OCI-LY7 (cell line): ENCODE data around the gene TBC1D8. TPM values are rescaled to one million over a fixed set of nuclear protein-coding genes. Genes with fewer than 3 reads are reported as not detected.

Source experiments
- BruUV-seq: library from RNA; stranded (reverse); fragments of 400-500 nt; replicated peaks from 2 replicates; lab custom pipeline; 2021; lab: Mats Ljungman, UMichigan
- CTCF ChIA-PET: fragments of 300-600 bp; sonication (Branson Sonifier 250); formaldehyde crosslinking; loops from one replicate; lab custom pipeline; 2022; ENCODE audit warnings: antibody characterized with exemption; ENCODE audit not compliant: unreplicated experiment; lab: Charles Lee
- POLR2A ChIA-PET: fragments of 300-600 bp; sonication (Branson Sonifier 250); formaldehyde crosslinking; loops from one replicate; lab custom pipeline; 2022; ENCODE audit warnings: antibody characterized with exemption; lab: Charles Lee
- DNase-seq: peaks from one replicate; pipeline ENCODE4 v3.0.0-alpha.2; 2015; ENCODE audit warnings: low spot score
- H2AFZ ChIP-seq: fragments of 200-600 bp; sonication (generic), shearing (Covaris generic); 2 replicates; pipeline ENCODE4 v1.6.1; 2014; ENCODE audit warnings: mild to moderate bottlenecking, antibody characterized with exemption, low read length, moderate library complexity
- H3K27ac ChIP-seq: fragments of 200-600 bp; sonication (generic); 2 replicates; pipeline ENCODE4 v1.5.1; 2014; ENCODE audit warnings: mixed run types, low read depth, mild to moderate bottlenecking, moderate library complexity, low read length, inconsistent platforms; ENCODE audit not compliant: poor library complexity, severe bottlenecking
- H3K36me3 ChIP-seq: fragments of 200-600 bp; sonication (generic); 2 replicates; pipeline ENCODE4 v1.6.1; 2014; ENCODE audit warnings: mild to moderate bottlenecking, antibody characterized with exemption, low read length, moderate library complexity, mixed read lengths; ENCODE audit not compliant: insufficient read depth
- H3K4me1 ChIP-seq: fragments of 200-600 bp; sonication (generic); 2 replicates; pipeline ENCODE4 v1.5.1; 2014; ENCODE audit warnings: mild to moderate bottlenecking, low read length; ENCODE audit not compliant: insufficient read depth, poor library complexity, severe bottlenecking
- H3K4me2 ChIP-seq: fragments of 200-600 bp; sonication (generic); 2 replicates; pipeline ENCODE4 v1.6.1; 2014; ENCODE audit warnings: mild to moderate bottlenecking, low read length
- H3K4me3 ChIP-seq: fragments of 200-600 bp; sonication (generic); 2 replicates; pipeline ENCODE4 v1.5.1; 2014; ENCODE audit warnings: mild to moderate bottlenecking, low read depth, low read length; ENCODE audit not compliant: poor library complexity, severe bottlenecking
- H3K79me2 ChIP-seq: fragments of 200-600 bp; sonication (generic); 2 replicates; pipeline ENCODE4 v1.6.1; 2016; ENCODE audit warnings: low read depth, mild to moderate bottlenecking, low read length, moderate library complexity, mixed read lengths; ENCODE audit not compliant: insufficient read depth
- H3K9me2 ChIP-seq: fragments of 200-600 bp; sonication (generic); 2 replicates; pipeline ENCODE4 v1.6.1; 2016; ENCODE audit warnings: mild to moderate bottlenecking, low read length, mixed read lengths; ENCODE audit not compliant: insufficient read depth
- H3K9me3 ChIP-seq: fragments of 200-600 bp; sonication (generic); 2 replicates; pipeline ENCODE4 v1.6.1; 2014; ENCODE audit warnings: mild to moderate bottlenecking, mixed run types, low read length, mixed read lengths
- H4K20me1 ChIP-seq: fragments of 200-600 bp; sonication (generic); 2 replicates; pipeline ENCODE4 v1.6.1; 2014; ENCODE audit warnings: mild to moderate bottlenecking, antibody characterized with exemption, low read length, moderate library complexity, mixed read lengths; ENCODE audit not compliant: insufficient read depth
- EZH2phosphoT487 ChIP-seq: fragments of 200-600 bp; sonication (generic); IDR thresholded peaks from 2 replicates; pipeline ENCODE4 v1.6.1; 2018; ENCODE audit warnings: low read depth, borderline replicate concordance, mild to moderate bottlenecking, mixed run types, antibody characterized with exemption, low read length, moderate library complexity, mixed read lengths
- intact Hi-C: fragments of 100-400 bp; cut with micrococcal nuclease; formaldehyde crosslinking; loops from one replicate; pipeline ENCODE4 v1.10.0; 2022; ENCODE audit not compliant: unreplicated experiment
- total RNA-seq, 2 experiments: library from RNA; depleted of rRNA in 1 of 2; stranded (reverse); fragments of >200 nt in 1 of 2; shearing (Covaris generic) in 1 of 2; gene quantifications; 2 replicates each; pipeline ENCODE4 v1.2.3, GENCODE V29; 2014 to 2022
- TF ChIP-seq, protein P1 (sequence below): fragments of 200-600 bp; sonication (generic); conservative IDR thresholded peaks from 2 replicates; pipeline ENCODE4 v1.5.1; 2014; ENCODE audit warnings: mild to moderate bottlenecking, antibody characterized with exemption, low read length, moderate library complexity, mixed read lengths

Gene TBC1D8
- total RNA-seq, 2 experiments from 2014 or later, result 0.22 to 0.49 TPM

DNA sequence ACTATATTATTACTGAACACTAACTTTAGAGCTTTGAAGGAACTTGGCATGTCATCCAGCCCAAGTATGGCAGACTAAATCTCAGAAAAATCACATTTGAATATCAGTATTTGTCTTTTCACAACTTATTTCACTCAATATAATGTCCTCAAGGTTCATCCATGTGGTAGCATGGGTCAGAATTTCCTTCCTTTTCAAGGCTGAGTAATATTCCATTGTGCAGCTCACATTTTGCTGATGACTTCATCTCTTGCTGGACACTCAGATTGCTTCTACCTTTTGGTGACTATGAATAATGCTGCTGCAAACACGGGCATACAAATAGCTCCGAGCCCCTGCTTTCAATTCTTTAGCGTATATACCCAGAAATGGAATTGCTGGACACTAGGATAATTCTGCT is 102.4 kb downstream of the TBC1D8 start:
- no peak overlapping the region for H3K4me3 ChIP-seq
- no peaks in the 10 kb centered on the region for H3K79me2 ChIP-seq
- ChIA-PET POLR2A (no interaction called here), CTCF (no interaction called here)
- H2AFZ ChIP-seq, result no peak overlapping the region
- H3K4me1 ChIP-seq, result no peaks in the 10 kb centered on the region
- H3K4me2 ChIP-seq, result no peak overlapping the region
- no peaks in the 10 kb centered on the region for H3K9me3 ChIP-seq
- H3K36me3 ChIP-seq, result no peaks in the 10 kb centered on the region
- no peak overlapping the region for H3K27ac ChIP-seq
- no peaks in the 10 kb centered on the region for H4K20me1 ChIP-seq
- no peak for TF ChIP-seq EZH2phosphoT487
- TF ChIP-seq, protein P1, sequence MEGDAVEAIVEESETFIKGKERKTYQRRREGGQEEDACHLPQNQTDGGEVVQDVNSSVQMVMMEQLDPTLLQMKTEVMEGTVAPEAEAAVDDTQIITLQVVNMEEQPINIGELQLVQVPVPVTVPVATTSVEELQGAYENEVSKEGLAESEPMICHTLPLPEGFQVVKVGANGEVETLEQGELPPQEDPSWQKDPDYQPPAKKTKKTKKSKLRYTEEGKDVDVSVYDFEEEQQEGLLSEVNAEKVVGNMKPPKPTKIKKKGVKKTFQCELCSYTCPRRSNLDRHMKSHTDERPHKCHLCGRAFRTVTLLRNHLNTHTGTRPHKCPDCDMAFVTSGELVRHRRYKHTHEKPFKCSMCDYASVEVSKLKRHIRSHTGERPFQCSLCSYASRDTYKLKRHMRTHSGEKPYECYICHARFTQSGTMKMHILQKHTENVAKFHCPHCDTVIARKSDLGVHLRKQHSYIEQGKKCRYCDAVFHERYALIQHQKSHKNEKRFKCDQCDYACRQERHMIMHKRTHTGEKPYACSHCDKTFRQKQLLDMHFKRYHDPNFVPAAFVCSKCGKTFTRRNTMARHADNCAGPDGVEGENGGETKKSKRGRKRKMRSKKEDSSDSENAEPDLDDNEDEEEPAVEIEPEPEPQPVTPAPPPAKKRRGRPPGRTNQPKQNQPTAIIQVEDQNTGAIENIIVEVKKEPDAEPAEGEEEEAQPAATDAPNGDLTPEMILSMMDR, result no peak
- no peaks in the 10 kb centered on the region for H3K9me2 ChIP-seq
- DNase-seq, result no peak
- no TSS peak for BruUV-seq
- intact Hi-C loops, result loop anchor here (10.0 kb wide), 1 partner anchor 1076 kb away; no protein-coding TSS in a partner anchor

GRCh38 chr2:101047774-101048173 is 103.4 kb downstream of the TBC1D8 start:
- ChIA-PET POLR2A (no interaction called here), CTCF (no interaction called here)
- Histone ChIP-seq H3K9me2 (no peaks in the 10 kb centered on the region), H3K4me3 (no peak overlapping the region), H4K20me1 (no peaks in the 10 kb centered on the region), H3K36me3 (no peaks in the 10 kb centered on the region), H3K9me3 (no peaks in the 10 kb centered on the region), H2AFZ (no peak overlapping the region), H3K4me2 (no peak overlapping the region), H3K79me2 (no peaks in the 10 kb centered on the region), H3K4me1 (no peaks in the 10 kb centered on the region), H3K27ac (no peak overlapping the region)
- intact Hi-C loops, result loop anchor here (10.0 kb wide), 1 partner anchor 1077 kb away; no protein-coding TSS in a partner anchor
- DNase-seq, result no peak
- TF ChIP-seq, protein P1, result no peak
- TF ChIP-seq EZH2phosphoT487, result no peak
- no TSS peak for BruUV-seq

- BruUV-seq, result no TSS peak
- POLR2A ChIA-PET, result no interaction called here
- TF ChIP-seq, protein P1, result no peak
- no peak for TF ChIP-seq EZH2phosphoT487
Observed at GRCh38 chr2:101047075-101047766, 104.0 kb downstream of the TBC1D8 start.

More at GRCh38 chr2:101047075-101047766, 104.0 kb downstream of the TBC1D8 start:
- no peaks in the 10 kb centered on the region for H3K4me1 ChIP-seq
- H3K79me2 ChIP-seq, result no peaks in the 10 kb centered on the region
- DNase-seq, result no peak
- no peaks in the 10 kb centered on the region for H4K20me1 ChIP-seq
- H3K4me3 ChIP-seq, result no peak overlapping the region
- H3K4me2 ChIP-seq, result no peak overlapping the region
- intact Hi-C loops, result loop anchor here (10.0 kb wide), 1 partner anchor 1078 kb away; no protein-coding TSS in a partner anchor
- H3K36me3 ChIP-seq, result no peaks in the 10 kb centered on the region
- CTCF ChIA-PET, result no interaction called here
- H3K9me2 ChIP-seq, result no peaks in the 10 kb centered on the region
- no peak overlapping the region for H3K27ac ChIP-seq
- H2AFZ ChIP-seq, result no peak overlapping the region
- H3K9me3 ChIP-seq, result no peaks in the 10 kb centered on the region
